ENCODE data around the gene TRIM23.
A peak's percentile ranks its signal among the peaks of the same experiment; 100 is the strongest.

Gene TRIM23

DNA sequence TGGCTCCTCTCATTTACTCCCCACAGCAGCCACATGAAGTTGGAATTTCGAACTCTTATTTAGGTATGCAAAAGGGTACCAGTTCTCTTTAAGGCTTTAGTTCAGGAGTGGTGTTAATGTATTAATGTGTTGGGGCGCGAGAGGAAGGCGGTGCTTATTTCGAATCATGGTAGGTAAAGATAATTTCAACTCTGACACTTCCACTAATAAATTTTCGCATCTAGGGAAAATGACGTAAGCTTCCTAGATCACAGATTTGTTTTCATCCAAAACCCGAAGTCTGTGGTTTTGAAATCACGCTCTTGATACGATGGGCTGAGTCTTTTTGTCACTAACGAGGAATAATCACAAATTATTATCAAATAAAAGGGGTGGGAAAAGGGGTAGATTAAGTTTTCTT is 60.4 kb downstream of the TRIM23 start:
- DNase-seq = peak in 1 of 2 donors; percentile 20

DNA sequence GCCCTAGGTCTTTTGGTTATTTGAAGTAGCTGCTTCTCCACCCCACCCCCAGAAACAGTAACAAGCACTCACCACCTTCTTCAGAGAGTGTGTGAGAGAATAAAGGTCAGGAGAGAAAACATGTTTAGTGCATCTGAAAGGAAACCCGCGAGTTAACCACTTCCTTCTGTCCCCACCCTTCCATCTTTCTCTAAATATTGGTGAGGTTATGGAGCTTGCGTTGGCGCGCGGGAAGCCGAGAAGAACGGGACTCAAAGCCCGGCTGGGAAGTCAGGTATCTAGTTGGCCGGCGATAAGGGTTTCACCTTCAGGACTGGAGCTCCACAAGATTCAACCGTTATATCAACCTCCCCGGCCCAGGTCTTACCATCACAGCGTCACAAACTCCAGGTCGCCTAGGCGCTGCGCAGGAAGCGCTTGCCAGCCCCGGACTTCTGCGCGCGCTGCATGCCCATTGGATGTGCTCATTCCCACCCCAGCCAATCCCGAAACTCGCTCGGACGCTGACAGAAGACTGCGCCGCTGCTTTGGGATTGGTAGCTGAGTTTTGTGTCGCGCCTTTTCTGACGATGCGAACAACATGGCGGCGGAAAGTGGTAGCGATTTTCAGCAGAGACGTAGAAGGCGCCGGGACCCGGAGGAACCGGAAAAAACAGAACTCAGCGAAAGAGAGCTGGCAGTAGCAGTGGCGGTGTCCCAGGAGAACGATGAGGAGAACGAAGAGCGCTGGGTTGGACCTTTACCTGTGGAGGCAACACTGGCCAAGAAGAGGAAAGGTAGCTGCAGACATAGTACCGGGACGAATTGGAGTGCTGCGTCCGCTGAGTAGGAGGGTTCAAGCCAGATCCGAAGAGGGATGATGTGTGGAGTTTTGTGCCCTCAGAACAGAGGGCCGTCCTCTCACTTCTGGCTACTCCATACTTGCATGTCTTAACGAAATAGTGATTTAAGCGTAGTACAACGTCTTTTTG is 61.1 kb downstream of the TRIM23 start, which contains the start of the genes CENPK and PPWD1:
Gene CENPK, minus strand, starts transcription at position 438 of the 971 bp plus-strand sequence. CDS start 8,261 bp downstream, outside the sequence.
Gene PPWD1, plus strand, starts transcription at position 566 of the 971 bp plus-strand sequence. Its CDS starts 15 bp downstream, at position 581.
- DNase-seq = peak; percentile 95 to 96

DNA sequence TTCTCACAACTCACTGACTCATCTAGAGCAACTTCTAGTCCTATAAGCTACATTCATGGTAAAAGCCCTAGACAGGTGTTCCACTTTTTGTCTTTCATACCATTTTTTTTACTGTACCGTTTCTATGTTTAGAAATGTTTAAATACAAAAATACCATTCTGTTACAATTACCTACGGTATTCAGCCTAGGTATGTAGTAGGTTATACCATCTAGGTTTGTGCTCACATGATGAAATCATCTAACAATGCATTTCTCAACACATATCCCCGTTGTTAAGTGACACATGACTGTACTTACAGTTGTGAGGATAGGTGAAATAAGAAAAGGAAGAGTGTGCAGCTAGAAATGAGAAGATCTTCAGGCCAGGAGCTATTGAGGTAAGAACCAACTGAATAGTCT is 67.4 kb downstream of the TRIM23 start:
- no peak for DNase-seq

DNA sequence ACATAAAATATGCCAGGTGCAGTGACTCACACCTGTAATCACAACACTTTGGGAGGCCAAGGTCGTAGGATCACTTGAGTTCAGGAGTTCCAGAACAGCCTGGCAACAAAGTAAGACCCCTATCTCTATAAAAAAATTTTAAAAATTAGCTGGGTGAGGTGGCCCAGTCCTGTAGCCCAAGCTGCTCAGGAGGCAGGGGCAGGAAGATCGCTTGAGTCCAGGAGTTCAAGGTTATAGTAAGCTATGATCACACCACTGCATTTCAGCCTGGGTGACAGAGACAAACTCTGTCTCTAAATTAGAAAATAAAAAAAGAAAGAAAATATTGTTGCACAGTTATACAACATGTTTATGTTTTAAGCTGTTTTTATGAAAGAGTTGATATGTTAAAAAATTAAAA is 68.0 kb downstream of the TRIM23 start:
- DNase-seq = no peak

GRCh38 chr5:65555287-65555686 is 68.8 kb downstream of the TRIM23 start:
- no peak for DNase-seq

DNA sequence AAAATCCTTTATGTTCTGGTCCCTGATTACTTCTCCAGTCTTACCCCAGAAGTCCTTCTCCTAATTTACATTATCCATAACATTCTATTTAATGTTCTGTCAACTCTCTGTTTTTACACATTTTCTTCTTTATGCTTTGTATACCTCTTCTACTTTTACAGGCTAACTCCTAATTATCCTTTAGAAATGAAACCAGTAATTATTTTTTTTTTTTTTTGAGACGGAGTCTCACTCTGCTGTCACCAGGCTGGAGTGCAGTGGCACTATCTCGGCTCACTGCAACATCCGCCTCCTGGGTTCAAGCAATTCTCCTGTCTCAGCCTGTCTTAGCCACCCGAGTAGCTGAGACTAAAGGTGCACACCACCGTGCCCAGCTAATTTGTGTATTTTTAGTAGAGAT is 70.2 kb downstream of the TRIM23 start:
- DNase-seq = no peak

DNA sequence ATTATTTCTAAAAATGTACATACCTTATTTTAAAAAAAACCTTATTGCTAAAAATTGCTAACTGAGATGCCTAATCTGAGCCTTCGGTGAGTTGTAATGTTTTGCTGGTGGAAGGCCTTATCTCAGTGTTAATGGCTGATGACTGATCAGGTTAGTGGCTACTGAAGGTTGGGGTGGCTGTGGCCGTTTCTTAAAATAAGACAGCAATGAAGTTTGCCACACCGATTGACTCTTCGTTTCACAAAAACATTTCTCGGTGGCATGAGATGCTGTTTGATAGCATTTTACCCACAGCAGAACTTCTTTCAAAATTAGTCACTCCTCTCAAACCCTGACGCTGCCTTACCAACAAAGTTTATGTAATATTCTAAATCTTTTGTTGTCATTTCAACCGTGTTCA is 75.9 kb downstream of the TRIM23 start:
- no peak for DNase-seq

- no peak for DNase-seq
These were observed 78.0 kb downstream of the TRIM23 start for GRCh38 chr5:65546141-65546540.

DNA sequence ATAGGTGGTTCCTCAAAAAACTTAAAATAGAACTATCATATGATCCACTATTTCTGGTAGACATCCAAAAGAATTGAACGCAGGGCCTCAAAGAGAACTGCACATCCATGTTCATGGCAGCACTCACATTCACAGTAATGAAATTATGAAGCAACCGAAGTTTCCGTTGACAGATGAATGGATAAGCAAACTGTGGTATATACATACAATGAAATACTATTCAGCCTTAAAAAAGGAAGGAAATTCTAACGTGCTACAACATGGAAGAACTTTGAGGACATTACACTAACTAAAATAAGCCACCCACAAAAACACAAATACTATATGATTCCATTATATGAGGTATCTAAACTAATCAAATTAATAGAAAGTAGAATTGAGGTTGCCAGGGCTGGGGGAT is 79.7 kb downstream of the TRIM23 start:
- DNase-seq = no peak

GRCh38 chr5:65539827-65540226 is 84.3 kb downstream of the TRIM23 start:
- DNase-seq = no peak
